Stimulated activated CD4-positive, alpha-beta T cell treated with anti-CD3 and anti-CD28 coated beads, Interleukin-1b, Interleukin-23, amount 100 ng/mL, for 24 hours (primary cell): ENCODE results near the gene ABRACL.
"Not testable (repeated sequence)": the region's sequence is repeated elsewhere in the genome, so short reads cannot be mapped to it uniquely, and the experiment has no call there.

Experiments
- DNase-seq, 4 experiments: peaks; one replicate each; pipeline ENCODE4 v3.0.0-alpha.2; 2020; ENCODE audit warnings: low read depth in 4 of 4, low spot score in 1 of 4

Gene ABRACL

GRCh38 chr6:139010674-139011073 lies 17.9 kb upstream of the ABRACL start:
- no peak for DNase-seq

DNA sequence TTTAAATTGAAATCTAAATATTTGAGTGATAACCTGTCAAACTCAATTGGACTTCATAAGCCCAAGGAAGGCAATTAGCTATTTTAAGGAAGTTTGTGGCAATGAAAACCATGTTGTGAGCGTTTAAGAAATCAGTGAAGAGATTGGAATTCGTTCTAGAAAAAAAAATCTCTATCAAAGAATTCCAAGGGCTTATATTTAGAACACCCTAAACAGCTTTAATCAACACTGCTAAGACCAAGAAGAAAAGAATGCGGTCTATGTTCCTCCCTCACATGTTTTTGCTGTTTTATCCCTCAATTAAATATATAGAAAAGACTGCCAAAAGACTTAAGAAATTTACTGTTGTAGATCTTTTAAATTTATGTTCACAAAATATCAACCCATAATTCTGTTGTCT lies 16.6 kb upstream of the ABRACL start:
- no peak for DNase-seq

- no peak for DNase-seq
These were observed 15.3 kb upstream of the ABRACL start for GRCh38 chr6:139013185-139013800.

GRCh38 chr6:139014945-139015344 lies 13.6 kb upstream of the ABRACL start:
- no peak for DNase-seq

GRCh38 chr6:139016337-139017213 lies 12.0 kb upstream of the ABRACL start:
- DNase-seq, result no peak

DNA sequence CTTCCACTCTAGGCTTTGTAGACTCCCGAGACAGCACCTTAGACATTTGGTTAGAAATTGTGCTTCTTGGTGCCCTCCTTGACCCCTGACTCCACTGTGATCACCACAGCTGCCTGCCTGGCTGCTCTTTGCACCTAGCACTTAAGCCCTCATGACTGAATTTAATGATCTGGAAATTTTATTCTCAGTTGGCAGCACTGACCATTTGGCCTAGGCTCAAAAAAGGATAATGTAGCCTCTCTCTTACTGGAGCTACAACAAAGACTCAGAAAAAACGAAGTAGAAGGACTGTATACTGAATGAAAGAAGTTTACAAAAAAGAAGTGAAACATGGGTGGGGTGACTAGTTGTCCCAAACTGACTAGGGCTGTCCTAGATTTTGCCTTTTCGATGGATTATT lies 11.3 kb upstream of the ABRACL start:
- no peak for DNase-seq

- no peak for DNase-seq
These were observed 8.8 kb upstream of the ABRACL start for GRCh38 chr6:139019722-139020121.

- no peak for DNase-seq
These were observed 7.9 kb upstream of the ABRACL start for GRCh38 chr6:139020689-139021088.

DNA sequence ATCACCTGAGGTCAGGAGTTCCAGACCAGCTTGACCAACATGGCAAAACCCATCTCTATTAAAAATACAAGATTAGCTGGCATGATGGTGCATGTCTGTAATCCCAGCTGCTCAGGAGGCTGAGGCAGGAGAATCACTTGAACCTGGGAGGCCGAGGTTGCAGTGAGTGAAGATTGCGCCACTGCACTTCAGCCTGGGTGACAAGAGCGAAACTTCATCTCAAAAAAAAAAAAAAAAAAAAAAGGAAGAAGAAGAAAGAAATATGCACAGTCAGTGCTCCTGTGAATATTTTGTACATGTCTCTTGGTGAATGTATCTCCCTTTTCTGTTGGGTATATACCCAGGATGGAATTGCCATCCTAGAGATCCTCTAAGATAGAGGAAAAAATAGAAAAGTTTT lies 3.1 kb upstream of the ABRACL start:
- not testable (repeated sequence) for DNase-seq

GRCh38 chr6:139027620-139028182 lies 844 bp upstream of the ABRACL start:
- DNase-seq, result peak in 3 of 4 experiments; percentile 15 to 31 (median 27)

DNA sequence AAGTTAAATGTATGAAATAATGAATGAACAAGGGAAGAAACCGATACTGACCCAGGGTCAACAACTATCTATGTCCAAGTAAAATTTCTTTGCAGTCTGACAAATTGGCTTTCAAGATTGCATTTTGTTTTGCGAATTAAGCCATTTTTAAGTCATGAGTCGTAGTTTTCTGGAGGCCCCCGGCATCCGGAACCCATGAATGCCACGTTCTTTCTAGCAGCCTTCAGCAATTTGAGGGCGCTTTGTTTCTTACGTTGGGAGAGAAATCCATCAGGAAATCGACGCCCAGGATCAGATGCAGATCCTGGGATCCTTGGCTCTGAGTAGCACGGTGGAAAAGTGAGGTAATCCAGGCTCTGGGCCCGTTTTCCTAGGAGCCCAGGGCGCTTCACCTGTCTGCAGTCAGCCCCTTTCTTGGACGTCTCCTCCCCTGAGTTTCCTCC lies 309 bp upstream of the ABRACL start:
- DNase-seq, result no peak

- peak in 1 of 4 experiments; percentile 12 for DNase-seq
These were observed 1.1 kb downstream of the ABRACL start for GRCh38 chr6:139029470-139030227.

GRCh38 chr6:139030228-139030963 lies 1.9 kb downstream of the ABRACL start:
- no peak for DNase-seq

DNA sequence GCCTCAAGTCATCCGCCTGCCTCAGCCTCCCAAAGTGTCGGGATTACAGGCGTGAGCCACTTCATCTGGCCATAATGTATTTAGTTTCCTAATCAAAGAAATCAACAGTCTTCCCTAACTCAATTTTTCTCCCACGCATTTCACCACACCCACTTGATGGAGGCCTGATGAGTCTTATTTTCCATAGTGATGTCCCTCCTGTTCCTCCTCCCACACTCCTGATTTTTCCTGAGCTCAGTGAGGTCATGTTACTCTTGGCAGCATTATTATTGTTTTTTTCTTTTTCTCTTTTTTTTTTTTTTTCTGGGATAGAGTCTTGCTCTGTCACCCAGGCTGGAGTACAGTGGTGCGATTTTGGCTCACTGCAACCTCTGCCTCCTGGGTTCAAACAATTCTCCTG lies 8.9 kb downstream of the ABRACL start:
- no peak for DNase-seq

DNA sequence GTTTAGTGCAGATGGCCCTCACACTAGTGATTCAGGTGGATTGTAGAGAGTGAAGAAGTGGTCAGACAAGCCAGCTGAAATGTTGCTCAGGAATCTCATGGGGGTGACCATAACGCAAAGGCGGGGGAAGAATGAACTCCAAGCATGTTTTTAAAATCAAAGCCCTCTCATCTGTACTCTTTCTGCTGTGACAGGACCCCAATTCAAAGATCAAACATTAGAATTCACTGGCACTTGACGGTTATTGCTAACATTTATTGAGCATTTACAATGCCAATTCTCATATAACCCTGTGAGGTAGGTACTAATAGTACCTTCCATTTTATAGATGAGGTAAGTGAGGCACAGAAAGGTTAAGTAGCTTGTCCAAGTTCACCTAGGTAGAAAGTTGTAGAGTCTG lies 15.7 kb downstream of the ABRACL start:
- DNase-seq, result no peak

- DNase-seq, result no peak
These were observed 19.1 kb downstream of the ABRACL start for GRCh38 chr6:139047677-139048076.

DNA sequence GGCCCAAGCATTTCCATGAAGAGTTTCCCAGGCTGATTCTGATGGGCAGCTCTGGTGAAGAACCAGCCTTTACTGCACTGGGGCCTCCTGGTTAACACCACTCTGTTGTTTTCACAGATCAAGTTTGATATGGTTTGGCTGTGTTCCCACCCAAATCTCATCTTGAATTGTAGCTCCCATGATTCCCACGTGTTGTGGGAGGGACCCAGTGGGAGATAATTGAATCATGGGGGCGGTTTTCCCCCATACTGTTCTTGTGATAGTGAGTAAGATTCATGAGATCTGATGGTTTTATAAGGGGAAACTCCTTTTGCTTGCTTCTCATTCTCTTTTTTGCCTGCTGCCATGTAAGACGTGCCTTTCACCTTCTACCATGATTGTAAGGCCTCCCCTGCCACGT lies 20.4 kb downstream of the ABRACL start:
- not testable (repeated sequence) for DNase-seq

DNA sequence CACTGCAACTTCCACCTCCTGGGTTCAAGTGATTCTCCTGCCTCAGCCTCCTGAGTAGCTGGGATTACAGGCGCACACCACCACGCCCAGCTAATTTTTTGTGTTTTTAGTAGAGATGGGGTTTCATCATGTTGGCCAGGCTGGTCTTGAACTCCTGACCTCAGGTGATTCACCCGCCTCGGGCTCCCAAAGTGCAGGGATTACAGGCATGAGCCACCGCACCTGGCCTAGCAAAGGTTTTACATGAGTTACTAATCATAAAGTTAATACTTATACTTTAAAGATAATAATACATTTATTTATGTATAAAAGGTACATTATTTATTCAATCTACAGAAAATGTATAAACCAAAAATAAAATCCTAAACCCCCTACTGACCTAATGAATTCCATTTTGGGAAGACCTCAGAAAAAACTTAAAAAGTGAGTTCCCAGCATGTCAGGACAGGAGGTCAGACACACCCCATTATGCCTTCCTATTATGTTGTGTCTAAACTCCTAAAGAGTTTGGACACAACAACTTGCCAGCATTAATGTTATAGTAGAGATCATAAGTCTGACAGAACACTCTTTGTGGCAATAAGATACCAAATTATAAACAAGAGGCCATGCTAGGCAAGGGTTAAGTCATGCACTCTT lies 21.7 kb downstream of the ABRACL start:
- DNase-seq, result not testable (repeated sequence)

- DNase-seq, result no peak
These were observed 22.3 kb downstream of the ABRACL start for GRCh38 chr6:139050770-139051313.
